GM12873 (cell line): ENCODE results near the gene CTAG1A.
"Not testable (repeated sequence)": the region's sequence is repeated elsewhere in the genome, so short reads cannot be mapped to it uniquely, and the experiment has no call there.

ENCODE experiments used
- TF ChIP-seq, protein P1 (sequence below): IDR thresholded peaks from 2 replicates; pipeline ENCODE4 v1.5.1; 2012; ENCODE audit warnings: low read depth, mild to moderate bottlenecking, moderate library complexity, low read length, control low read depth; ENCODE audit not compliant: insufficient read depth; ENCODE audit errors: missing control alignments

The CTAG1A gene

DNA sequence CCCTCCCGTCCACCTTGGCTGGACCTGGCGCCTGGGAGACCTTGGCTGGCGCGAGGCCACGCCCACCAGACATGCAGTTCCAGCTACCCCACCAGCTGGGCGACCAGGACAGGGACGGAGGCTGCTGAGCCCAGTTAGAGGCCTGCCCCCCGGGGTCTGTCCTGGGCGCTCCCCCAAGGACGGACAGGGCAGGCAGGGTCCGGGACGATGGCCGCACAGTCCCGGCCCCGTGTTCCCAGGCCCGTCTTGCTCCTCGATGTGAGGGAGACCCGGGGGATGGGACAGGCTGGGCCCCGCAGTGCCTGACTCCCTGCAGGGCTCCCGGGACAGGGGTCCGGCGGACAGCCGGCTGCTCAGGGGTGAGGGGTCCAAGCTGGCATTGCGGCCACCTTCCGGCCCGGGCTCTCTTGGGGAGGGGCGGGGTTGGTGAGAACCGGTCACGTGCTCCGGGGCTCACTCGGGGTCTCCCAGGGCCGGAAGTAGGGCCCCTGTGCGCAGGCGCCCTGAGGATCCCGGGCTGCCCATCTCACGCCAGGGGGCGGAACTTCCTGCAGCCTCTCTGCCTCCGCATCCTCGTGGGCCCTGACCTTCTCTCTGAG is at the start of gene CTAG1A:
Gene CTAG1A (plus strand): TSS at position 549 of the 599 bp plus-strand sequence. CDS start 74 bp downstream, outside the sequence.
- TF ChIP-seq, protein P1, sequence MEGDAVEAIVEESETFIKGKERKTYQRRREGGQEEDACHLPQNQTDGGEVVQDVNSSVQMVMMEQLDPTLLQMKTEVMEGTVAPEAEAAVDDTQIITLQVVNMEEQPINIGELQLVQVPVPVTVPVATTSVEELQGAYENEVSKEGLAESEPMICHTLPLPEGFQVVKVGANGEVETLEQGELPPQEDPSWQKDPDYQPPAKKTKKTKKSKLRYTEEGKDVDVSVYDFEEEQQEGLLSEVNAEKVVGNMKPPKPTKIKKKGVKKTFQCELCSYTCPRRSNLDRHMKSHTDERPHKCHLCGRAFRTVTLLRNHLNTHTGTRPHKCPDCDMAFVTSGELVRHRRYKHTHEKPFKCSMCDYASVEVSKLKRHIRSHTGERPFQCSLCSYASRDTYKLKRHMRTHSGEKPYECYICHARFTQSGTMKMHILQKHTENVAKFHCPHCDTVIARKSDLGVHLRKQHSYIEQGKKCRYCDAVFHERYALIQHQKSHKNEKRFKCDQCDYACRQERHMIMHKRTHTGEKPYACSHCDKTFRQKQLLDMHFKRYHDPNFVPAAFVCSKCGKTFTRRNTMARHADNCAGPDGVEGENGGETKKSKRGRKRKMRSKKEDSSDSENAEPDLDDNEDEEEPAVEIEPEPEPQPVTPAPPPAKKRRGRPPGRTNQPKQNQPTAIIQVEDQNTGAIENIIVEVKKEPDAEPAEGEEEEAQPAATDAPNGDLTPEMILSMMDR = not testable (repeated sequence)

DNA sequence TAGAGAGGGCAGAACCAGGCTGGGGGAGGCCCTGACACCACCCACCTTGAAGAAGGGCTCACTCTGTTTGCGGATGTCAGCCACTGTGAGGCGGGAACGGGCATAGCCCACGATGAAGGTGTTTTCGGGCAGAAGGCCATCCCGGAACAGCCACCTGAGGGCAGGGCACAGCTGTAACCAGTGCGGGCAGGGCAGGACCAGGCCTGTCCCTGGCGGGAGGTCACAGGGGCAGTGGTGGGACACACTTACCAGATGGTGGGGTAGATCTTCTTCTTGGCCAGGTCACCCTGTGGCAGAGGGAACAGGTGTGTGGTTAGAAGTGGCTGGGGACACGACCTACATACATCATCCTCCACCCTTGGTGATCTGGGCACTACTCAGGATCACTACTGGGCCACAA is 49.0 kb upstream of the CTAG1A start:
- TF ChIP-seq, protein P1 = no peak

DNA sequence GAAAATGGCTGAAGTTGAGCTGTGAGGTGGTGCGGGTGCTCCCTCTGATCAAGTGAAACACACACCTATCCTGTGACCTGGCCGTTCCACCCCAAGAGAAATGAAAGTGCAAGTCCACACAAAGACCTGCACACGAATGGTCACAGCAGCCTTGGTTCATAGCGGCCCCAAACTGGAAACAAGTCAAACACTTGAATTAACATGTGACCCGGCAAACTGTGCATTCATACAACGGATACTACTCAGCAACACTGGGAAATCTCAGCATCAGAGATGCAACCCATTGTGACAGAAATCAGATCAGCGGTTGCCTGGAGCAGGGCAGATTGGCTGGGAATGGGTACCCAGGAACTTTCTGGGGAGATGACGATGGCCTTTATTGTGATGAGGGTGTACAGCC is 45.9 kb upstream of the CTAG1A start:
- TF ChIP-seq, protein P1 = no peak

DNA sequence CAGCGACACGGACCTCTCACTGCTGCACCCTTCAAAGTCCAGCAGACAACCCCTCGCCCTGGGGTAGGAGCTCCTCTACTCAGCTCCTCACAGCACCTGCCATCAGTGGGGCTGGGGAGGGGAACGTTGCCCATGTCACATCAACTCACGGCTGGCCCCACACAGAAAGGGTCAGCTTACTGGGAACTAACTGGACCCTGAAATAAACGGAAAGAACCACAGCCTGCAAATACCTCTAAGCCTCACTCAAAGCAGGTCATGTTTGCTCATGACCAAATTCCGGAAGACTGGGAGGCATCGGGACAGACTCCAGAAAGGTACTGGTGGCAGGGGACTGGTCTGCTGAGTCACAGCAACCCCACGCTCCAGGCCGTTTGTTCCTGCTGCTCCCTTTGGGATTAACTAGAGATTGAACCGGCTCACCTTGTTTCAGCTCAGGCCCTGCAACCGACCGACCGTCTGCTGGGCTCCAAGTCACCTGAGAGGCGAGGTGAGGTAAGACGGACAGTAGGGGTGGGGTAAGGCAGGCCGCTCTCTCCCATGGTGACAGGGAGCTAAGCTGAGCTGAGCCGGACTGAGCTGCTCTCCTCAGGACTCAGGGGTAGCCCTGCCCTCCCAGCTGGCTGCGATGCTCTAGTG is 43.9 kb upstream of the CTAG1A start:
- TF ChIP-seq, protein P1 = no peak

DNA sequence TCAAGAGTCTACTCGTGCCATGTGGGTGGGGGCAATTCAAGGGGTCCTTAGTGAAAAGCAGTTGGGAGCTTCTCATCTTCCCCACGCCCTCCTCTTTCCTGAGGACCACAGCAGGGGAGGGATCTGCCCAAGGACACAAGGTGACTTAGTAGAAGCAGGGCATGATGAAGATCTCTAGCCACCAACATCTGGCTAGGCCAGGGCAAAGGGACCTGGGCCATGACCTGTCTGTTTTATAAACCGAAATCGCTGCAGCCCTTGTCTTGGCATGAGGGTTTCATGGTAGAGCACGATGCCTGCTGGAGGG is 43.4 kb upstream of the CTAG1A start:
- TF ChIP-seq, protein P1 = no peak

DNA sequence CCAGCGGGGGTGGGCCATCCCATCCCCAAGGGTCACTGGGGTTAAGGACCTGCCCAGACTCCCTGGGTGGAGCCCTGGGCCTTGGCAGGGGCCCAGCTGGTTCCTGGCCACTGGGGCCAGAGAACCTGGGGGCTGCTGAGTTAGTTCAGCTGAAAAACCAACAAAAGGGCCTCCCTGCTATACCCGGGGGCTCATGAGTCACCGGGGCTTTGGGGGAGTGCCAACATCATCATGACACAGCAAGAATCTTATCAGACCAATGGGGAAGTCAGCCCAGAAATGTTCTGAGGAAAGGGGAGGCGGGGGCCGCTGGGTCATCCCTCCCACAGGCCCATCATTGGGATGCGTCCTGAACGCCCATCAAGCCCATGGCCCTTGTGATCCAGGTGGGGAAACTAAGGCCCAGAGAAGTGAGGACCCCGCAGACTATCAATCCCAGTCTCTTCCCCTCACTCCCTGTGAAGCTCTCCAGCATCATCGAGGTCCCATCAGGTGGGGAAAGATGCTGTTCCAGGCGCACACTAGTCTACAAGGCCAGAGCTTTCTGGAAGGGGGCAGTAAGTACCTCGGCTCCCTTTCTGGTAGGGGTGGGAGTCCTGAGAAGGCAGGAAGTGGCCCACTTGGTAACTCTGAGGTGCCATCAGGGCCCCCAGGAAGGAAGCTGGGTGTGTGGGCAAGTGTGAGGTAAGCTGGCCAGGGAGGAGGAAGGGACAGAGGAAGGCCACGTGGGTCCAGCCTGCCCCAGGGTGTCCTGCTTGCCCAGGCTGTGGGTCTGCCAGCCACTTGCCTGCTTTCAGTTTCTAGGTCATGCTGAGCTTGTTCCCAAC is 42.8 kb upstream of the CTAG1A start:
- TF ChIP-seq, protein P1 = no peak

DNA sequence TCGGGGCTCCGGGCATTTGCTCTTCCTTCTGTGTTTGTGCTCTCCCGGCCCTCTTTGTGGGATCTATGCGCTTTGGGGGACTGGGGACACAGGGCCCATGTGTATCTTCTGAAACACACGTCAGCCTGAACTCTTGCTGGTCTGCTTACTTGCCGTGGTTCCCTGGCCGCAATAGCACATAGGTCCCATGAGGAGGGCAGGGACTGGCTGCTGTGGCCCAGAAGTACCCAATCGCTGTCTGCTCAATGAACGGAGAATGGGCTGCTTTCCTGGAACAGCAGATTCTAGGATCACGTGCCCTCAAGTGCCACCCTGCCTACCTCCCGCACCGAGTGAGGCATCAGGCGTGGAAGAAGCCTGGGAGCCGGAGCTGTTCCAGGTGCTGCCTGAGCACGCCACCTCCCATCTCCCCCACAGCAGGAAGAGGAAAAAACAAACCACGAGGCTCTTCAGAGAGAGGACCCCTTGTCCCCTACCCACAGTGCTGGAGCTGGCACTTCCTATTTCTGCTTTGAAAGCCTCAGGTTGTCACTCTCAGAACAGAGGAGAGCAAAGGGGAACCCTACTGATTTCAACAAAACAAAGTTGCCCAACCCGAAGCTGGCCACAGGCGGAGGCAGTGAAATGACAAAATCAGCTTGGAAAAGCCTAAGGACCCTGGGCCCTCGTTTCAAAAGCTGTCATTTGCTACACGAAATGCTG is 42.1 kb upstream of the CTAG1A start:
- TF ChIP-seq, protein P1 = no peak
